ENCODE results near the gene MPHOSPH9. TPM values are rescaled to one million over a fixed set of nuclear protein-coding genes. Genes with fewer than 3 reads are reported as not detected.

Gene MPHOSPH9
- total and polyA plus RNA-seq, 2 donors (not counting 1 experiment from before 2014, with no cell fraction given) = 11.8 to 45.1 TPM

- intact Hi-C loops (cut with micrococcal nuclease) = no loop called here
- Histone ChIP-seq H3K4me3 (ENCODE audit: control extremely low read depth in 1 of 5, extremely low read depth in 1 of 5, insufficient read depth in 1 of 5, low read depth in 2 of 5, low read length in 4 of 5) (no peak overlapping the region), H4K20me1 (ENCODE audit: control insufficient read depth, insufficient read depth, low read length, poor library complexity, severe bottlenecking) (no peaks in the 10 kb centered on the region), H3K36me3 (replicated peaks in 1 of 2; ENCODE audit: control extremely low read depth in 1 of 2, control insufficient read depth in 1 of 2, extremely low read depth in 1 of 2, insufficient read depth in 2 of 2, low read length in 1 of 2) (no peaks in the 10 kb centered on the region), H3K79me2 (ENCODE audit: control insufficient read depth, insufficient read depth, low read length) (peaks cover 26% of the 10 kb centered on the region), H3K27ac (ENCODE audit: low read length in 2 of 2) (no peak overlapping the region), H3K9me3 (ENCODE audit: control extremely low read depth in 1 of 3, control insufficient read depth in 2 of 3, insufficient read depth in 1 of 3, low read length in 2 of 3) (no peaks in the 10 kb centered on the region), H3K4me1 (ENCODE audit: control insufficient read depth in 2 of 2, insufficient read depth in 2 of 2, low read length in 2 of 2) (peaks cover 12 to 34% of the 10 kb centered on the region in 2 donors), H2AFZ (ENCODE audit: insufficient read depth, low read depth, low read length, poor library complexity, severe bottlenecking) (no peak overlapping the region), H3K9ac (ENCODE audit: low read length) (no peak overlapping the region), H3K4me2 (replicated peaks; ENCODE audit: low read depth, low read length, poor library complexity, severe bottlenecking) (no peak overlapping the region), H3K27me3 (replicated peaks in 1 of 4; ENCODE audit: control extremely low read depth in 1 of 4, control insufficient read depth in 3 of 4, insufficient read depth in 4 of 4, low read length in 3 of 4) (peaks cover 0 to 7% (median 2%) of the 10 kb centered on the region in 4 experiments)
- no peak for DNase-seq
- ATAC-seq (ENCODE audit: low read depth) = no peak
- Mint-ChIP-seq H3K4me1 (peaks cover 31% of the 10 kb centered on the region), H3K27me3 (no peaks in the 10 kb centered on the region), H3K27ac (peak overlapping the region; percentile 51), H3K9me3 (ENCODE audit: insufficient read depth) (no peaks in the 10 kb centered on the region), H3K4me3 (peak overlapping the region; percentile 76)
- no peak for TF ChIP-seq EZH2 (IDR thresholded peaks at IDR 0.05; ENCODE audit: borderline replicate concordance, insufficient read depth, low read depth, low read length, poor library complexity, severe bottlenecking)
- no peak for TF ChIP-seq CTCF (IDR thresholded peaks at IDR 0.05)
- WGBS (ENCODE audit: insufficient coverage) = 78% methylated on average over 5 of the region's 5 CpGs
- ChIA-PET POLR2A (interaction anchor here (1.6 kb wide), 1 partner anchor 33 kb away, joined by 3 read pairs; no protein-coding TSS in a partner anchor), CTCF (interaction anchor here (1.4 to 9.5 kb wide), 3 partner anchors 8 to 105 kb away, joined by 3 to 69 read pairs (median 5); no protein-coding TSS in a partner anchor)
Measured at GRCh38 chr12:123148655-123149054, 84.3 kb downstream of the MPHOSPH9 start.

- Histone ChIP-seq H3K36me3 (replicated peaks in 1 of 2; ENCODE audit: control extremely low read depth in 1 of 2, control insufficient read depth in 1 of 2, extremely low read depth in 1 of 2, insufficient read depth in 2 of 2, low read length in 1 of 2) (no peaks in the 10 kb centered on the region), H3K4me2 (replicated peaks; ENCODE audit: low read depth, low read length, poor library complexity, severe bottlenecking) (no peak overlapping the region), H3K9ac (ENCODE audit: low read length) (no peak overlapping the region), H3K9me3 (ENCODE audit: control extremely low read depth in 1 of 3, control insufficient read depth in 2 of 3, insufficient read depth in 1 of 3, low read length in 2 of 3) (no peaks in the 10 kb centered on the region), H4K20me1 (ENCODE audit: control insufficient read depth, insufficient read depth, low read length, poor library complexity, severe bottlenecking) (no peaks in the 10 kb centered on the region), H3K27me3 (replicated peaks in 1 of 4; ENCODE audit: control extremely low read depth in 1 of 4, control insufficient read depth in 3 of 4, insufficient read depth in 4 of 4, low read length in 3 of 4) (peaks cover 0 to 7% (median 2%) of the 10 kb centered on the region in 4 experiments), H3K27ac (ENCODE audit: low read length in 2 of 2) (no peak overlapping the region), H3K79me2 (ENCODE audit: control insufficient read depth, insufficient read depth, low read length) (peaks cover 26% of the 10 kb centered on the region), H3K4me1 (ENCODE audit: control insufficient read depth in 2 of 2, insufficient read depth in 2 of 2, low read length in 2 of 2) (peaks cover 17 to 38% of the 10 kb centered on the region in 2 donors), H2AFZ (ENCODE audit: insufficient read depth, low read depth, low read length, poor library complexity, severe bottlenecking) (no peak overlapping the region), H3K4me3 (ENCODE audit: control extremely low read depth in 1 of 5, extremely low read depth in 1 of 5, insufficient read depth in 1 of 5, low read depth in 2 of 5, low read length in 4 of 5) (no peak overlapping the region)
- TF ChIP-seq EZH2 (IDR thresholded peaks at IDR 0.05; ENCODE audit: borderline replicate concordance, insufficient read depth, low read depth, low read length, poor library complexity, severe bottlenecking) = no peak
- no peak for TF ChIP-seq CTCF (IDR thresholded peaks at IDR 0.05)
- intact Hi-C loops (cut with micrococcal nuclease) = no loop called here
- DNase-seq (no peak), ATAC-seq (ENCODE audit: low read depth) (no peak)
- Mint-ChIP-seq H3K4me1 (peaks cover 35% of the 10 kb centered on the region), H3K27me3 (no peaks in the 10 kb centered on the region), H3K27ac (peak overlapping the region; percentile 51), H3K4me3 (peak overlapping the region; percentile 76), H3K9me3 (ENCODE audit: insufficient read depth) (no peaks in the 10 kb centered on the region)
- WGBS (ENCODE audit: insufficient coverage) = 72% methylated on average over 8 of the region's 9 CpGs
- ChIA-PET CTCF (interaction anchor here (1.4 to 9.5 kb wide), 2 partner anchors 90 to 105 kb away, joined by 3 to 69 read pairs; no protein-coding TSS in a partner anchor), POLR2A (interaction anchor here (1.6 kb wide), 1 partner anchor 33 kb away, joined by 3 read pairs; no protein-coding TSS in a partner anchor)
Measured at GRCh38 chr12:123148223-123148622, 84.7 kb downstream of the MPHOSPH9 start.
